K562 (cell line): Measurements from ENCODE around the gene CCDC187. TPM values are rescaled to one million over a fixed set of nuclear protein-coding genes. Genes with fewer than 3 reads are reported as not detected.

Source experiments
- DEAF1 ChIP-seq: fragments of 450-650 bp; formaldehyde crosslinking; IDR thresholded peaks from 2 replicates; pipeline ENCODE4 v1.4.0; 2020; ENCODE audit warnings: mild to moderate bottlenecking, moderate library complexity
- E2F1 ChIP-seq: sonication (generic); formaldehyde crosslinking; IDR thresholded peaks from 2 replicates; pipeline ENCODE4 v1.8.1; 2023; ENCODE audit warnings: mild to moderate bottlenecking, missing genetic modification reagents, moderate library complexity
- MXD1 ChIP-seq: fragments of 250-450 bp; sonication (Bioruptor Pico); IDR thresholded peaks from 2 replicates; pipeline ENCODE4 v1.8.0; 2021; ENCODE audit warnings: borderline replicate concordance, mild to moderate bottlenecking, moderate library complexity; ENCODE audit not compliant: poor library complexity, severe bottlenecking
- PYGO2 ChIP-seq: fragments of 450-650 bp; IDR thresholded peaks from 2 replicates; pipeline ENCODE4 v1.6.1; 2016; ENCODE audit warnings: mild to moderate bottlenecking, missing genetic modification characterization, moderate library complexity, missing compliant biosample characterization
- SAFB2 ChIP-seq: fragments of 200-400 bp; formaldehyde crosslinking; IDR thresholded peaks from 2 replicates; pipeline ENCODE4 v1.6.1; 2018; ENCODE audit warnings: borderline replicate concordance, low read length, low read depth, moderate library complexity; ENCODE audit not compliant: severe bottlenecking
- SMAD2 ChIP-seq: fragments of 150-350 bp; IDR thresholded peaks from 2 replicates; pipeline ENCODE4 v1.6.1; 2014; ENCODE audit warnings: low read depth, mild to moderate bottlenecking, low read length
- polyA plus RNA-seq, 8 experiments: library from polyadenylated mRNA; depleted of rRNA in 4 of 8; stranded (reverse) in 5 of 8; unstranded in 3 of 8; fragments of >200 nt; fragmentation: Nextera tagmentation in 2 of 8; fragmentation: Illumina TruSeq in 1 of 8; extraction: Ambion mirVana in 2 of 8; extraction: Trizol in 1 of 8; gene quantifications; 2 replicates each; pipeline versions ENCODE4 v1.2.1 to v1.2.3, GENCODE V29; 2011 to 2014; ENCODE audit warnings: inconsistent platforms in 1 of 8, missing spikeins in 1 of 8
- total RNA-seq, 7 experiments: library from RNA; depleted of rRNA in 6 of 7; stranded (reverse); fragments of >200 nt in 6 of 7; fragmentation: Illumina TruSeq in 2 of 7; extraction: Trizol in 2 of 7; gene quantifications; 2 replicates each; pipeline versions ENCODE4 v1.2.1 to v1.2.3, GENCODE V29; 2011 to 2021; ENCODE audit warnings: low replicate concordance in 1 of 7
- TF ChIP-seq, protein P1 (sequence below): IDR thresholded peaks from 2 replicates; pipeline ENCODE4 v1.6.1; 2011; ENCODE audit not compliant: insufficient read length; ENCODE audit errors: extremely low read depth
- TF ChIP-seq, protein P2 (sequence below): fragments of 450-650 bp; conservative IDR thresholded peaks from 2 replicates; pipeline ENCODE4 v1.6.1; 2016; ENCODE audit warnings: missing genetic modification characterization, low read depth, mild to moderate bottlenecking, missing compliant biosample characterization, moderate library complexity

The CCDC187 gene
- total and polyA plus RNA-seq, 9 of the 15 experiments (the other 6 are each of a cell fraction or from before 2014, with no cell fraction given) = not detected

DNA sequence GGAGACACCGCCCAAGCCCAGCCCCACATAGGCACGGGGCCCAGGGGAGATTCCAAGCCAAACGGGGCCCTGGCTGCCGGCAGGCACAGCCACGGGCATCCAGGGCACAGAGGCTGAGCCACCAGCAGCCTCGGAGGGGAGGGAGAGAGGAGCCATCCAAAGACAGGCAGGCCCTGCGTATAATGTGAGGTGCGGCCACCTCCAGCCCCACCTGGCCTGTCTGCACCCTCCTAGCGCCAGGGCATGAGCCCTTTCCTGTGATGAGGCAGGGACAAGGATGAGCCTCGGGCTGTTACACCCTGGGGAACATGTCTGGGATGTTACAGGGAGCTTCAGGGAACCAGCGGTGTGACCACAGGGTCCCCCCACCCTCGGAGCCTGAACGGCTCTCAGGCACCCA lies 1.1 kb upstream of the CCDC187 start (continued):
- TF ChIP-seq, protein P1, sequence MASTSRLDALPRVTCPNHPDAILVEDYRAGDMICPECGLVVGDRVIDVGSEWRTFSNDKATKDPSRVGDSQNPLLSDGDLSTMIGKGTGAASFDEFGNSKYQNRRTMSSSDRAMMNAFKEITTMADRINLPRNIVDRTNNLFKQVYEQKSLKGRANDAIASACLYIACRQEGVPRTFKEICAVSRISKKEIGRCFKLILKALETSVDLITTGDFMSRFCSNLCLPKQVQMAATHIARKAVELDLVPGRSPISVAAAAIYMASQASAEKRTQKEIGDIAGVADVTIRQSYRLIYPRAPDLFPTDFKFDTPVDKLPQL = no peak
- TF ChIP-seq SMAD2 (no peak), E2F1 (no peak), SAFB2 (no peak), MXD1 (CRISPR knock-in tag) (no peak), PYGO2 (tag) (no peak), DEAF1 (CRISPR knock-in tag) (no peak)
- TF ChIP-seq, protein P2, sequence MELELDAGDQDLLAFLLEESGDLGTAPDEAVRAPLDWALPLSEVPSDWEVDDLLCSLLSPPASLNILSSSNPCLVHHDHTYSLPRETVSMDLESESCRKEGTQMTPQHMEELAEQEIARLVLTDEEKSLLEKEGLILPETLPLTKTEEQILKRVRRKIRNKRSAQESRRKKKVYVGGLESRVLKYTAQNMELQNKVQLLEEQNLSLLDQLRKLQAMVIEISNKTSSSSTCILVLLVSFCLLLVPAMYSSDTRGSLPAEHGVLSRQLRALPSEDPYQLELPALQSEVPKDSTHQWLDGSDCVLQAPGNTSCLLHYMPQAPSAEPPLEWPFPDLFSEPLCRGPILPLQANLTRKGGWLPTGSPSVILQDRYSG (tag) = no peak
